NB4 (cell line): ENCODE results near the gene GDF10.

Source experiments
- MYC ChIP-seq: IDR thresholded peaks from 2 replicates; pipeline ENCODE4 v1.6.1; 2011; ENCODE audit warnings: low read depth, low read length
- POLR2A ChIP-seq: IDR thresholded peaks from 2 replicates; pipeline ENCODE4 v1.6.1; 2011; ENCODE audit warnings: mild to moderate bottlenecking; ENCODE audit not compliant: insufficient read length; ENCODE audit errors: extremely low read depth
- TF ChIP-seq, protein P1 (sequence below): IDR thresholded peaks from one replicate; pipeline ENCODE4 v1.5.1; 2012; ENCODE audit warnings: low read depth, low read length
- TF ChIP-seq, protein P2 (sequence below): IDR thresholded peaks from 2 replicates; pipeline ENCODE4 v1.6.1; 2011; ENCODE audit warnings: low read depth, low read length

DNA sequence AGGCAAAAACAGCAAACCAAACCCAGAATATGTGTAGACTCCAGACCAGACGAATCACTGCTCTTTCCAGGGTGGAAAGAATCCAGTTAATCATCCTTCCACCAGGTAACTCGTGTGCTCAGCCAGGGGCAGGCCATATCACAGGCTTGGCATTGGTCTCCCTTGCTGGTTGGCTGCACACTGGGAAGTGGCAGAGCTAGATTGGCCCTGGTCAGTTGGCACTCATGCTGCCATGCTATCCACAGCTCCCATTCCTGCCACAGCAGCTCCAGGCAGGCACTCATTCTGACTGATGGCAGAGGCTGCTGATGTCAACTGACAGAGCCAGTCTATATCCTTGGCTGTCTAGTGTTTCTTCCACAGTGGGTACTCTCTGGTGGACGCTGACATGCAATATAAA is 9.7 kb upstream of the GDF10 start:
- TF ChIP-seq, protein P1, sequence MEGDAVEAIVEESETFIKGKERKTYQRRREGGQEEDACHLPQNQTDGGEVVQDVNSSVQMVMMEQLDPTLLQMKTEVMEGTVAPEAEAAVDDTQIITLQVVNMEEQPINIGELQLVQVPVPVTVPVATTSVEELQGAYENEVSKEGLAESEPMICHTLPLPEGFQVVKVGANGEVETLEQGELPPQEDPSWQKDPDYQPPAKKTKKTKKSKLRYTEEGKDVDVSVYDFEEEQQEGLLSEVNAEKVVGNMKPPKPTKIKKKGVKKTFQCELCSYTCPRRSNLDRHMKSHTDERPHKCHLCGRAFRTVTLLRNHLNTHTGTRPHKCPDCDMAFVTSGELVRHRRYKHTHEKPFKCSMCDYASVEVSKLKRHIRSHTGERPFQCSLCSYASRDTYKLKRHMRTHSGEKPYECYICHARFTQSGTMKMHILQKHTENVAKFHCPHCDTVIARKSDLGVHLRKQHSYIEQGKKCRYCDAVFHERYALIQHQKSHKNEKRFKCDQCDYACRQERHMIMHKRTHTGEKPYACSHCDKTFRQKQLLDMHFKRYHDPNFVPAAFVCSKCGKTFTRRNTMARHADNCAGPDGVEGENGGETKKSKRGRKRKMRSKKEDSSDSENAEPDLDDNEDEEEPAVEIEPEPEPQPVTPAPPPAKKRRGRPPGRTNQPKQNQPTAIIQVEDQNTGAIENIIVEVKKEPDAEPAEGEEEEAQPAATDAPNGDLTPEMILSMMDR: no peak
- TF ChIP-seq POLR2A (no peak), MYC (no peak)
- TF ChIP-seq, protein P2, sequence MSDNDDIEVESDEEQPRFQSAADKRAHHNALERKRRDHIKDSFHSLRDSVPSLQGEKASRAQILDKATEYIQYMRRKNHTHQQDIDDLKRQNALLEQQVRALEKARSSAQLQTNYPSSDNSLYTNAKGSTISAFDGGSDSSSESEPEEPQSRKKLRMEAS: no peak
